ENCODE data around the gene PANK4.

DNA sequence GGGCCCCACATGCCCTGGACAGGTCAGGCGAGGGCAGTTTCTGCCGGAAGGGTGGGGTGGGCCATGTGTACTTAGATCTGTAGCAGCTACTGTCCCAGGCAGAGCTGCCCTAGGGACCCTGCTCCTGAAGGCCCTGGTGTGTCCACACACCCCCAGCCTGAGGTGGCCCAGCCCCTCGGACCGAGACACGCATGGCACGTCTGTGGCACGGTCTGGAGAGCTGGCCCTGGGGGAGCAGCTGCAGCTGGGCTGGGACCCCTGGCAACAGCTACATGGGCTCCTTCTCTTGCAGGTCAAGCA is 24.6 kb downstream of the PANK4 start:
- no peak for TF ChIP-seq EZH2 (IDR thresholded peaks at IDR 0.05; ENCODE audit: borderline replicate concordance, low read length)
- TF ChIP-seq, protein P1, sequence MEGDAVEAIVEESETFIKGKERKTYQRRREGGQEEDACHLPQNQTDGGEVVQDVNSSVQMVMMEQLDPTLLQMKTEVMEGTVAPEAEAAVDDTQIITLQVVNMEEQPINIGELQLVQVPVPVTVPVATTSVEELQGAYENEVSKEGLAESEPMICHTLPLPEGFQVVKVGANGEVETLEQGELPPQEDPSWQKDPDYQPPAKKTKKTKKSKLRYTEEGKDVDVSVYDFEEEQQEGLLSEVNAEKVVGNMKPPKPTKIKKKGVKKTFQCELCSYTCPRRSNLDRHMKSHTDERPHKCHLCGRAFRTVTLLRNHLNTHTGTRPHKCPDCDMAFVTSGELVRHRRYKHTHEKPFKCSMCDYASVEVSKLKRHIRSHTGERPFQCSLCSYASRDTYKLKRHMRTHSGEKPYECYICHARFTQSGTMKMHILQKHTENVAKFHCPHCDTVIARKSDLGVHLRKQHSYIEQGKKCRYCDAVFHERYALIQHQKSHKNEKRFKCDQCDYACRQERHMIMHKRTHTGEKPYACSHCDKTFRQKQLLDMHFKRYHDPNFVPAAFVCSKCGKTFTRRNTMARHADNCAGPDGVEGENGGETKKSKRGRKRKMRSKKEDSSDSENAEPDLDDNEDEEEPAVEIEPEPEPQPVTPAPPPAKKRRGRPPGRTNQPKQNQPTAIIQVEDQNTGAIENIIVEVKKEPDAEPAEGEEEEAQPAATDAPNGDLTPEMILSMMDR (conservative IDR thresholded peaks at IDR 0.05 in 1 of 2, IDR thresholded peaks at IDR 0.05 in 1 of 2; ENCODE audit: extremely low read depth in 1 of 2, insufficient read depth in 1 of 2, low read depth in 1 of 2, low read length in 2 of 2): no peak
